HG03520 (cell line): ENCODE results near the gene STAB1.

Experiments
- ATAC-seq: cut with Tn5 transposase; IDR thresholded peaks from one replicate; pipeline ENCODE4 v1.9.1; 2021; ENCODE audit warnings: mild to moderate bottlenecking, moderate library complexity; ENCODE audit not compliant: unreplicated experiment

STAB1 gene

GRCh38 chr3:52506266-52506966 lies 11.3 kb downstream of the STAB1 start:
- ATAC-seq = no peak

DNA sequence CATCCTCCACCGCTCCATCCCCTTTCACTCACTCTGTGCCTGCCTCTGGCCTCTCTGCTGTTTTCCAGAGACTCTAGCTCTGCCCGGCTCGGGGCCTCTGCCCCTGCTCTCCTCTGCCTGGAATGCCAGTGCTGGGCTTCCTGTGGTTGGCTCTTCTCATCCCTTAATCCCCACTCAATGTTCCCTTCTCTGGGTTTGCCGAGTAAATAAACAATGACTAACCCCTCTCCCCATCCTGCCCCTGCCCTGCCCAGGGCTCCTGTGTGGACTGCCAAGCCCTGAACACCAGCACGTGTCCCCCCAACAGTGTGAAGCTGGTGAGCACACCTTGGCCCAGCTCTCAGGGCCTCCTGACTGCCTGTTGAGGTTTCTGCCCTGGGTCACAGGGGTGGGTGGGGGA lies 12.2 kb downstream of the STAB1 start:
- ATAC-seq = no peak

- ATAC-seq = no peak
Observed at GRCh38 chr3:52509753-52510328, 14.7 kb downstream of the STAB1 start.

GRCh38 chr3:52511509-52511908 lies 16.4 kb downstream of the STAB1 start:
- no peak for ATAC-seq

- no peak for ATAC-seq
Observed at GRCh38 chr3:52512105-52512504, 17.0 kb downstream of the STAB1 start.

DNA sequence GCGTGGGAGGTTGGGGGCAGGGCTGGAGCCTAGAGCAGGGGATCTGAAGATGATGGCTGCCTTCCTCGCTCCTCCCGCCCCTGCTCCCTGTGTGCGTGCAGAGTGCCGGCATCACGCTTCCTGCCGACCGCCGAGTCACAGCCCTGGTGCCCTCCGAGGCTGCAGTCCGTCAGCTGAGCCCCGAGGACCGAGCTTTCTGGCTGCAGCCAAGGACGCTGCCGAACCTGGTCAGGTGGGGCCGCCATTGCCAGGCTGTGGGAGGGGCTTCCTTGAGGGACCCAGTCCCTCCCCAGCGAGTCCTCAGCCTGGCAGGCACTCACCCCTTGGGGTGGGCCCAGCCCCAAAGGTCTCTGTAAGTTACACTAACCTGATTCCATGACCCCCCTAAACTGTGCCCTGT lies 17.6 kb downstream of the STAB1 start:
- ATAC-seq = no peak

DNA sequence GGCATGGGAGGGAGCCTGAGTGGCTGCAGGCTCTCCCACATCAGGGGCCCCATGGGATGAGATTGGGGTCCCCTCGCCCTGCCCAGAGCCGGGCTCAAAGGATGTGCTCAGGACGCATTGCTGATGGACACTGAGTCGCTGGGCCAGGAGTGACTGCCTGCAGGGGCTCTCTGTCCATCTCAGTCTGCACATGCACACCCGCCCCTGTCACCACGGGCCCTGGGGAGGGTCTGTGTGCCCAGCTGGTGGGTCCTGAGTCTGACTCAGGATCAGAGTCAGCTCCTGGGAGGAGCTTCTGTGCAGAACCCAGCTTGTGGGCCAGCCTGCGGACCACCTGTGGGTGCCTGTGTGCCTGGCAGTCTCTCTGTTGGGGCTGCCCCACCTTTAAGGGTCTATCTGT lies 18.1 kb downstream of the STAB1 start:
- no peak for ATAC-seq

GRCh38 chr3:52514576-52514975 lies 19.4 kb downstream of the STAB1 start:
- no peak for ATAC-seq

GRCh38 chr3:52515192-52515591 lies 20.1 kb downstream of the STAB1 start:
- ATAC-seq = no peak

DNA sequence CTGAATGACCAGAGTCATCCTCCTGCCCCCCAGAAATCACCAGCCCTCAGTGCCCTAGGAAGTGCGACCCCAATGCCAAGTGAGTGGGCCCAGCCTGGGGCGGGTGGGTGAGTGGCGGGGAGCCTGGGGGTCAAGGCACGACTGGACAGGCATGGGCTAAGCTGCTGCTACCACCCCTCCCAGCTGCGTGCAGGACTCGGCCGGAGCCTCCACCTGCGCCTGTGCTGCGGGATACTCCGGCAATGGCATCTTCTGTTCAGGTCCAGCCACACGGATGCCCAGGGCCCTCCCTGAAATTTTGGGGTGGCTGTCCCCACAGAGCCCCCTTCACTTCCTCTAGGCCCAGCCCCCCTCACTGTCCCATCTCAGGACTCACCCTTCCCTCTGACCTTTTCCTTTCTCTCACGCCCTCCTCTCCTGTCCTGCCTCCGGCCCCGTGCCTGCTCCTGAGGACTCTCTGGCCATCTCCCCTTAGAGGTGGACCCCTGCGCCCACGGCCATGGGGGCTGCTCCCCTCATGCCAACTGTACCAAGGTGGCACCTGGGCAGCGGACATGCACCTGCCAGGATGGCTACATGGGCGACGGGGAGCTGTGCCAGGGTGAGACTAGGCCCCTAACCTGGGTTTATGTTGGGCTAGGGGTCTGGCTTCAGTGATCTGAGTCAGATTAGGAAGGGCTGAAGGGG lies 21.5 kb downstream of the STAB1 start:
- no peak for ATAC-seq

DNA sequence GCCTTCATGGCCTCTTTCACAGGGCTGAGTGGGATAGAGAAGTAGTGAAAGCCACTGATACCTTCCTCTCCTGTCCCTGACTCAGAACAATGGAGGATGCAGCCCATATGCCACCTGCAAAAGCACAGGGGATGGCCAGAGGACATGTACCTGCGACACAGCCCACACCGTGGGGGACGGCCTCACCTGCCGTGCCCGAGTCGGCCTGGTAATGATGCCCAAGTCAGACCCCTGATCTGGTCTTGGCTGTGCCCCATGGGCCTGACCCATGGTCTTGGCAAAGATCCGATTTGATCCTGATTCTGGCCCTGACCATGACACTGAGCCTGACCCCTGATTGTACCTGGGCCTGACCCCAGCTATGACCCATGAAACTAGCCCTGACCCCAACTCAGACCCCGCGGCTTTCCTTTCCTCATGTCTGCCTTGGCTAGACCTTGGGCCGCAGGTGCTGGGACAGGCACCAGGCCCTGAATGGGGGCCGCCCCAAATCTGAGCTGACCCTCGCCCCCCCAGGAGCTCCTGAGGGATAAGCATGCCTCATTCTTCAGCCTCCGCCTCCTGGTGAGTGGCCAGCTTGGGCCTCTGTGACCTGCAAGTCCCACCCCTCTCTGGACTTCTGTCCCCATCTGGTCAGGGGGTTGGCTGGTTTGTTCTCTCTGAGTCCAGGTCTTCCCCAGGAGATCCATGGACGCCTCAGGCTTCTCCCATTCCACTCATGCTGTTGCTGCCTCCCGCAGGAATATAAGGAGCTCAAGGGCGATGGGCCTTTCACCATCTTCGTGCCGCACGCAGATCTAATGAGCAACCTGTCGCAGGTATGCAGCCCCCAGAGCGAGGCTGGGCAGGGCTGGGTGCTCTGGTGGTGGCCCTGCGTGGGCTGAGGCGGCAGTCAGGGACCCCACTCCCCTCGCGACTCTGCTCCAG lies 22.9 kb downstream of the STAB1 start:
- no peak for ATAC-seq

- no peak for ATAC-seq
Observed at GRCh38 chr3:52518723-52519444, 23.7 kb downstream of the STAB1 start.

DNA sequence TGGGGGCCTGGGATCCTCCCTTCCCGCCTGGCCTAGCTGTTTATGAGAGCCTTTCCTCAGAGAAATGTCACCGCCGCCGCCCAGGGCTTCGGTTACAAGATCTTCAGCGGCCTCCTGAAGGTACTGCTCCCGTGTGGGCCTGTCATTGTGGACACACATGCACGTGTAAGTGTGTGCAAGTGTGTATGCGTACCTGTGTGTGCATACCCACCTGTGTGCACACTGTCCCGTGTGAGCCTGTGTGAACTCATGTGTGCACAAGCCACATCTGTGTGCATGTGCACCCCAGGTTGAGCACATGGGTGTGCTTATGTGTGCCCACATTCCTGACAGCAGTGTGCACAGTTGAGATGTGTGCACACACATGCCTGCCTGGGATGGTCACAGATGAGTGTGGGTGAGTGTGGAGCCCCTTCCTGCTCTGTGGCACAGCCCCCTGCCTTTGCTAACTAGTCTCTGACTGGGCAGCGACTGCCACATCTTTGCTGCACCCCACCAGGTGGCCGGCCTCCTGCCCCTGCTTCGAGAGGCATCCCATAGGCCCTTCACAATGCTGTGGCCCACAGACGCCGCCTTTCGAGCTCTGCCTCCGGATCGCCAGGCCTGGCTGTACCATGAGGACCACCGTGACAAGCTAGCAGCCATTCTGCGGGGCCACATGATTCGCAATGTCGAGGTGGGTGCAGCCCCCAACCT lies 24.5 kb downstream of the STAB1 start:
- no peak for ATAC-seq

GRCh38 chr3:52520141-52520667 lies 25.1 kb downstream of the STAB1 start:
- no peak for ATAC-seq

GRCh38 chr3:52520716-52521487 lies 25.8 kb downstream of the STAB1 start:
- no peak for ATAC-seq

GRCh38 chr3:52521488-52521824 lies 26.3 kb downstream of the STAB1 start:
- ATAC-seq = no peak

DNA sequence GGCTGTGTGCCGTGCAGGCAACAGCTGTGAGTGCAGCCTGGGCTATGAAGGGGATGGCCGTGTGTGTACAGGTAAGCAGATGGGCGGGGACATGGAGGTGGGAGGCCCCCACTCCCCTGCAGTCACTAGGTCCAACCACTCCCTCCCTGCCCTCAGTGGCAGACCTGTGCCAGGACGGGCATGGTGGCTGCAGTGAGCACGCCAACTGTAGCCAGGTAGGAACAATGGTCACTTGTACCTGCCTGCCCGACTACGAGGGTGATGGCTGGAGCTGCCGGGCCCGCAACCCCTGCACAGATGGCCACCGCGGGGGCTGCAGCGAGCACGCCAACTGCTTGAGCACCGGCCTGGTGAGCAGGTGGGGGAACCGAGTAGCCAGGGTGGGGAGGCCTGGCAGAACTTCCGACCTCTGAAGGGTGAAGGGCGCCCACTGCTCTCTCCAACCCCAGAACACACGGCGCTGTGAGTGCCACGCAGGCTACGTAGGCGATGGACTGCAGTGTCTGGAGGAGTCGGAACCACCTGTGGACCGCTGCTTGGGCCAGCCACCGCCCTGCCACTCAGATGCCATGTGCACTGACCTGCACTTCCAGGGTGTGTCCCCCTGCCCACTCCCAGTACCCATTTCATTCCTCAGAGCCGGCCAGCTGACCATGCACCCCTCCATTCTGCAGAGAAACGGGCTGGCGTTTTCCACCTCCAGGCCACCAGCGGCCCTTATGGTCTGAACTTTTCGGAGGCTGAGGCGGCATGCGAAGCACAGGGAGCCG lies 26.9 kb downstream of the STAB1 start:
- ATAC-seq = no peak

DNA sequence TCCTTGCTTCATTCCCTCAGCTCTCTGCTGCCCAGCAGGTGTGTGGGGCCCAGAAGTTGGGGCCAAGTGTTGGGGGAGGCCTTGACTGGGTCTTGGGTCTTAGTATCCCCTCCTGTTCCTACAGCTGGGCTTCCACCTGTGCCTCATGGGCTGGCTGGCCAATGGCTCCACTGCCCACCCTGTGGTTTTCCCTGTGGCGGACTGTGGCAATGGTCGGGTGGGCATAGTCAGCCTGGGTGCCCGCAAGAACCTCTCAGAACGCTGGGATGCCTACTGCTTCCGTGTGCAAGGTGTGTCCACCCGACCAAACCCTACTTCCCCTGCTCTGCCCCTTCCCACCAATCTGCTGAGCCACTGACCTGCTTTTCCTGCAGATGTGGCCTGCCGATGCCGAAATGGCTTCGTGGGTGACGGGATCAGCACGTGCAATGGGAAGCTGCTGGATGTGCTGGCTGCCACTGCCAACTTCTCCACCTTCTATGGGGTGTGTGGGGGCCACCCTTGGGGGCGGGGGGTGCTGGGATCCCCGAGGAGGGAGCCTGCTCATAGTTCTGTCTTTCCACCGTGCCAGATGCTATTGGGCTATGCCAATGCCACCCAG lies 27.6 kb downstream of the STAB1 start:
- ATAC-seq = no peak
